ENCODE results near the gene RCAN2. TPM values are rescaled to one million over a fixed set of nuclear protein-coding genes. Genes with fewer than 3 reads are reported as not detected.

RCAN2 gene
- 10 to 100 TPM; 12.0 to 40.4 (median 15.5) TPM for total RNA-seq
- polyA plus RNA-seq: 10 to 100 TPM; 25.6 to 75.3 TPM
- long read RNA-seq, donor 1, partial matches to known transcripts: 24 of 25 reads
- long read RNA-seq, donor 1, other reads (novel, unspliced or antisense): 1 of 25 reads
- long read RNA-seq, donor 2: 0 reads
- long read RNA-seq, donor 3, partial matches to known transcripts: 10 of 16 reads
- long read RNA-seq, donor 3, other reads (novel, unspliced or antisense): 2 of 16 reads

GRCh38 chr6:46491201-46491627 is at the start of gene RCAN2:
TSS of gene RCAN2 (minus strand) at chr6:46491449.
- no peaks in the 10 kb centered on the region for H3K27me3 ChIP-seq
- no peak for TF ChIP-seq EP300 (IDR thresholded peaks at IDR 0.05)
- TF ChIP-seq POLR2A (IDR thresholded peaks at IDR 0.05): no peak
- TF ChIP-seq, protein P1, sequence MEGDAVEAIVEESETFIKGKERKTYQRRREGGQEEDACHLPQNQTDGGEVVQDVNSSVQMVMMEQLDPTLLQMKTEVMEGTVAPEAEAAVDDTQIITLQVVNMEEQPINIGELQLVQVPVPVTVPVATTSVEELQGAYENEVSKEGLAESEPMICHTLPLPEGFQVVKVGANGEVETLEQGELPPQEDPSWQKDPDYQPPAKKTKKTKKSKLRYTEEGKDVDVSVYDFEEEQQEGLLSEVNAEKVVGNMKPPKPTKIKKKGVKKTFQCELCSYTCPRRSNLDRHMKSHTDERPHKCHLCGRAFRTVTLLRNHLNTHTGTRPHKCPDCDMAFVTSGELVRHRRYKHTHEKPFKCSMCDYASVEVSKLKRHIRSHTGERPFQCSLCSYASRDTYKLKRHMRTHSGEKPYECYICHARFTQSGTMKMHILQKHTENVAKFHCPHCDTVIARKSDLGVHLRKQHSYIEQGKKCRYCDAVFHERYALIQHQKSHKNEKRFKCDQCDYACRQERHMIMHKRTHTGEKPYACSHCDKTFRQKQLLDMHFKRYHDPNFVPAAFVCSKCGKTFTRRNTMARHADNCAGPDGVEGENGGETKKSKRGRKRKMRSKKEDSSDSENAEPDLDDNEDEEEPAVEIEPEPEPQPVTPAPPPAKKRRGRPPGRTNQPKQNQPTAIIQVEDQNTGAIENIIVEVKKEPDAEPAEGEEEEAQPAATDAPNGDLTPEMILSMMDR (IDR thresholded peaks at IDR 0.05): no peak
- no peaks in the 10 kb centered on the region for H3K36me3 ChIP-seq
- H3K9me3 ChIP-seq: no peaks in the 10 kb centered on the region
- DNase-seq: peak; percentile 63 to 78 (median 73)
- WGBS, 3 donors: 0 to 1% (median 0%) methylated on average over 20 to 51 of the region's 51 CpGs
- intact Hi-C loops (cut with DNase I): loop anchor here in 3 of 4 donors (2.0 to 10.0 kb wide), 4 partner anchors 66 to 136 kb away; no protein-coding TSS in a partner anchor
- peak within 1 kb of the TSS; percentile 56 for H3K4me3 ChIP-seq
- peak within 1 kb of the TSS; percentile 74 to 84 for H3K27ac ChIP-seq
- peaks cover 3% of the 10 kb centered on the region for H3K4me1 ChIP-seq (ENCODE audit: insufficient read depth)

GRCh38 chr6:46539866-46540265 is 48.6 kb upstream of the RCAN2 start:
- Histone ChIP-seq H3K9me3 (no peaks in the 10 kb centered on the region), H3K4me1 (ENCODE audit: insufficient read depth) (no peaks in the 10 kb centered on the region), H3K36me3 (no peaks in the 10 kb centered on the region), H3K4me3 (no peak overlapping the region), H3K27me3 (no peaks in the 10 kb centered on the region), H3K27ac (no peak overlapping the region)
- no peak for TF ChIP-seq POLR2A (IDR thresholded peaks at IDR 0.05)
- TF ChIP-seq, protein P1 (IDR thresholded peaks at IDR 0.05): no peak
- intact Hi-C loops (cut with DNase I): no loop called here
- no peak for DNase-seq
- 57 to 64% (median 62%) methylated on average over 2 of the region's 2 CpGs for WGBS, 3 donors

DNA sequence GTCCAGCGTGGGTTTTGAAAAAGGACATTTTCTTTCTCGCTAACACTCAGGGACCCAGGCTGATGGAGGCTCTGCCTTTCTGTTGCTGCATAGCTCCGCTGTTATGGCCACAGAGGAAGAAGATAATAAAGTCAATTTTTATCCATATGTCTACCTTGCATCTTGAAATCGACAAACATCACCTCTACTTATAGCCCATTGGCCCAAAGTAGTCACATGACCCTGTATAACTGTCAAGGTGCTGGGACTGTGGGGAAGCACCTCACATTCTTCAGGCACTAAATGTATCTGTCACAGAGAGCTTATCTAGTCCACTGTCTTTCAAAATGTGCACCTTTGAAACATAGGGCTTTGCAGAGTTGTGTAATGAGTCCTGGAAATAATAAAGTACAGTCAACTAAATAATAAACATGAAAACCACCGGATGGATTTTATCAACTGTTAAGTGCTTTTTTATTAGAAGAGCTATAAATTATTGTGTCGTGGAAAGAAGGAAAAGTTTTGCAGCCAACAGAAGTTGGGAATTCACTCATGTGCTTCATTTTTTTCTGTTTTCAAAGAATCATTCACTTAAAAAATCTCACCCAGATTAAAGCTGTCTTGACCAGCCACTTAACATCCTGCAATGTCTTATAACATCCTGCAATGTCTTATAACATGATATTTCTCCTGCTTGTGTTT is 47.7 kb upstream of the RCAN2 start:
- 52 to 53% (median 52%) methylated on average over 6 of the region's 6 CpGs for WGBS, 3 donors
- no peaks in the 10 kb centered on the region for H3K4me1 ChIP-seq (ENCODE audit: insufficient read depth)
- TF ChIP-seq POLR2A (IDR thresholded peaks at IDR 0.05): no peak
- TF ChIP-seq EP300 (IDR thresholded peaks at IDR 0.05): no peak
- TF ChIP-seq, protein P1 (IDR thresholded peaks at IDR 0.05): no peak

DNA sequence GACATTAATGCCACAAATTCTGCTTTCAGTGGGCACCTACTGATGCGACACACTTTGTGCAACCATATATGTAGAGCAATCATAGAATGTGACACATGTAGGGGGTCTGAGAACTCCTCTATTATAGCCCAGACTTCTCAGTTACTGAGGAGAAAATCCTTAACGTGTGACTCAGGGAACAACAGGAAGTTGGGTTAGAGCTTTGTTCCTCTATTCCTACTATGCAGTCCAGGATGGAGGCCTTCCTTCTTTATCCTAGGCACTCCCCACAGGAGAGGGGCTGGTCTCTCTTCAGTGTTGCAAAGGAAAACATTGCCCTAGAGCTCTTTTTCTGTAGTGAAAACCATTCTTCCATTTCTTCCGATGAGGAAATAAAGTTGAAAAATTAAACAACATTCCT is 39.6 kb upstream of the RCAN2 start:
- Histone ChIP-seq H3K4me1 (ENCODE audit: insufficient read depth) (peaks cover 2% of the 10 kb centered on the region), H3K27ac (no peak overlapping the region), H3K27me3 (no peaks in the 10 kb centered on the region), H3K36me3 (no peaks in the 10 kb centered on the region), H3K9me3 (no peaks in the 10 kb centered on the region), H3K4me3 (no peak overlapping the region)
- WGBS, 3 donors: 69 to 76% (median 73%) methylated on average over 3 of the region's 3 CpGs
- intact Hi-C loops (cut with DNase I): no loop called here
- no peak for TF ChIP-seq POLR2A (IDR thresholded peaks at IDR 0.05)
- TF ChIP-seq, protein P1 (IDR thresholded peaks at IDR 0.05): no peak
- no peak for TF ChIP-seq EP300 (IDR thresholded peaks at IDR 0.05)
- no peak for DNase-seq

More for the DNA sequence above, 47.7 kb upstream of the RCAN2 start:
- intact Hi-C loops (cut with DNase I): no loop called here
- Histone ChIP-seq H3K9me3 (no peaks in the 10 kb centered on the region), H3K36me3 (no peaks in the 10 kb centered on the region), H3K27ac (no peak overlapping the region), H3K4me3 (no peak overlapping the region), H3K27me3 (no peaks in the 10 kb centered on the region)
- DNase-seq: no peak

Measured in ovary (tissue), 10 donors.